Loucy (cell line): ENCODE data around the gene NOC2L.
"Not testable (repeated sequence)": the region's sequence is repeated elsewhere in the genome, so short reads cannot be mapped to it uniquely, and the experiment has no call there.

ENCODE experiments used
- H2AFZ ChIP-seq: fragments of 200-600 bp; sonication (generic); 2 replicates; pipeline ENCODE4 v1.6.0; 2016; ENCODE audit warnings: antibody characterized with exemption, mild to moderate bottlenecking, low read length, moderate library complexity
- H3F3A ChIP-seq: fragments of 200-600 bp; 2 replicates; pipeline ENCODE4 v1.6.0; 2016; ENCODE audit warnings: antibody characterized with exemption, low read depth, mild to moderate bottlenecking
- H3K27me3 ChIP-seq: fragments of 200-600 bp; sonication (generic); 2 replicates; pipeline ENCODE4 v1.6.1; 2014; ENCODE audit warnings: low read length, mild to moderate bottlenecking; ENCODE audit not compliant: insufficient read depth, poor library complexity, severe bottlenecking
- H3K36me3 ChIP-seq: fragments of 200-600 bp; sonication (generic); 2 replicates; pipeline ENCODE4 v1.6.1; 2016; ENCODE audit warnings: low read length; ENCODE audit not compliant: insufficient read depth
- H3K4me1 ChIP-seq: fragments of 200-600 bp; sonication (generic); 2 replicates; pipeline ENCODE4 v1.5.1; 2014; ENCODE audit warnings: low read length, mild to moderate bottlenecking; ENCODE audit not compliant: insufficient read depth, poor library complexity, severe bottlenecking
- H3K4me2 ChIP-seq: fragments of 200-600 bp; sonication (generic); 2 replicates; pipeline ENCODE4 v1.6.0; 2014; ENCODE audit warnings: antibody characterized with exemption, low read length, low read depth, mild to moderate bottlenecking; ENCODE audit not compliant: poor library complexity, severe bottlenecking
- H3K4me3 ChIP-seq: fragments of 200-600 bp; sonication (generic); 2 replicates; pipeline ENCODE4 v1.5.1; 2014; ENCODE audit warnings: low read length, mild to moderate bottlenecking, mixed read lengths; ENCODE audit not compliant: poor library complexity, severe bottlenecking
- H3K79me2 ChIP-seq: fragments of 200-600 bp; sonication (generic); 2 replicates; pipeline ENCODE4 v1.6.1; 2014; ENCODE audit warnings: low read length; ENCODE audit not compliant: insufficient read depth
- H3K9ac ChIP-seq: fragments of 200-600 bp; sonication (generic); 2 replicates; pipeline ENCODE4 v1.6.0; 2014; ENCODE audit warnings: mild to moderate bottlenecking, low read depth, low read length, moderate library complexity; ENCODE audit not compliant: poor library complexity, severe bottlenecking
- H3K9me2 ChIP-seq: fragments of 200-600 bp; sonication (generic); replicated peaks from 2 replicates; pipeline ENCODE4 v1.6.1; 2016; ENCODE audit warnings: low read depth, low read length, mixed read lengths
- H3K9me3 ChIP-seq: fragments of 200-600 bp; sonication (generic); 2 replicates; pipeline ENCODE4 v1.6.1; 2014; ENCODE audit warnings: mild to moderate bottlenecking, antibody characterized with exemption, low read length, low read depth; ENCODE audit not compliant: insufficient read depth
- H4K20me1 ChIP-seq: fragments of 200-600 bp; sonication (generic); 2 replicates; pipeline ENCODE4 v1.6.0; 2014; ENCODE audit warnings: antibody characterized with exemption, low read length, mild to moderate bottlenecking; ENCODE audit not compliant: insufficient read depth, poor library complexity, severe bottlenecking
- EZH2phosphoT487 ChIP-seq: fragments of 200-600 bp; IDR thresholded peaks from 2 replicates; pipeline ENCODE4 v1.6.1; 2018; ENCODE audit warnings: antibody characterized with exemption, mild to moderate bottlenecking, moderate library complexity, borderline replicate concordance
- TF ChIP-seq, protein P1 (sequence below): fragments of 200-600 bp; sonication (generic); conservative IDR thresholded peaks from 2 replicates; pipeline ENCODE4 v1.5.1; 2014; ENCODE audit warnings: mild to moderate bottlenecking, antibody characterized with exemption, low read length

Gene NOC2L

DNA sequence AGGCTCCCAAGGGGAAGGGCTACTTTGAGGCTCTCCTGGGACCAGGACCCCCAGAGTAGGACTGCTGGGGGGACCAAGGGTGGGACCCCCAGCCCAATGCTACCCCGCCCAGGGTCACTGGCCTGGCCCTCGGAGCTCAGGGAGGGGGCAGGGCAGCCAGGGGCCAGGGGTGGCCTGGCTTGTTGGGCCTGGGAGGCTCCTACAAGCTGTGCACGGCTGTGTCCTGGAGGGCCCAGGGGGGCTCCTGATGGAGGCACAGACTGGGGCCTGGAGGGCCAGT is 38.6 kb upstream of the NOC2L start:
- Histone ChIP-seq H3K36me3 (no peaks in the 10 kb centered on the region), H3F3A (no peaks in the 10 kb centered on the region), H3K4me2 (peak overlapping the region; percentile 98), H3K27me3 (no peaks in the 10 kb centered on the region), H3K4me1 (peaks cover 28% of the 10 kb centered on the region), H3K9me2 (no peaks in the 10 kb centered on the region), H3K79me2 (peaks cover 8% of the 10 kb centered on the region; the same call in 1 of the 2 replicates), H3K9ac (no peak overlapping the region), H3K9me3 (no peaks in the 10 kb centered on the region), H2AFZ (no peak overlapping the region), H3K4me3 (no peak overlapping the region), H4K20me1 (peaks cover 17% of the 10 kb centered on the region)
- no peak for TF ChIP-seq EZH2phosphoT487
- TF ChIP-seq, protein P1, sequence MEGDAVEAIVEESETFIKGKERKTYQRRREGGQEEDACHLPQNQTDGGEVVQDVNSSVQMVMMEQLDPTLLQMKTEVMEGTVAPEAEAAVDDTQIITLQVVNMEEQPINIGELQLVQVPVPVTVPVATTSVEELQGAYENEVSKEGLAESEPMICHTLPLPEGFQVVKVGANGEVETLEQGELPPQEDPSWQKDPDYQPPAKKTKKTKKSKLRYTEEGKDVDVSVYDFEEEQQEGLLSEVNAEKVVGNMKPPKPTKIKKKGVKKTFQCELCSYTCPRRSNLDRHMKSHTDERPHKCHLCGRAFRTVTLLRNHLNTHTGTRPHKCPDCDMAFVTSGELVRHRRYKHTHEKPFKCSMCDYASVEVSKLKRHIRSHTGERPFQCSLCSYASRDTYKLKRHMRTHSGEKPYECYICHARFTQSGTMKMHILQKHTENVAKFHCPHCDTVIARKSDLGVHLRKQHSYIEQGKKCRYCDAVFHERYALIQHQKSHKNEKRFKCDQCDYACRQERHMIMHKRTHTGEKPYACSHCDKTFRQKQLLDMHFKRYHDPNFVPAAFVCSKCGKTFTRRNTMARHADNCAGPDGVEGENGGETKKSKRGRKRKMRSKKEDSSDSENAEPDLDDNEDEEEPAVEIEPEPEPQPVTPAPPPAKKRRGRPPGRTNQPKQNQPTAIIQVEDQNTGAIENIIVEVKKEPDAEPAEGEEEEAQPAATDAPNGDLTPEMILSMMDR = no peak

DNA sequence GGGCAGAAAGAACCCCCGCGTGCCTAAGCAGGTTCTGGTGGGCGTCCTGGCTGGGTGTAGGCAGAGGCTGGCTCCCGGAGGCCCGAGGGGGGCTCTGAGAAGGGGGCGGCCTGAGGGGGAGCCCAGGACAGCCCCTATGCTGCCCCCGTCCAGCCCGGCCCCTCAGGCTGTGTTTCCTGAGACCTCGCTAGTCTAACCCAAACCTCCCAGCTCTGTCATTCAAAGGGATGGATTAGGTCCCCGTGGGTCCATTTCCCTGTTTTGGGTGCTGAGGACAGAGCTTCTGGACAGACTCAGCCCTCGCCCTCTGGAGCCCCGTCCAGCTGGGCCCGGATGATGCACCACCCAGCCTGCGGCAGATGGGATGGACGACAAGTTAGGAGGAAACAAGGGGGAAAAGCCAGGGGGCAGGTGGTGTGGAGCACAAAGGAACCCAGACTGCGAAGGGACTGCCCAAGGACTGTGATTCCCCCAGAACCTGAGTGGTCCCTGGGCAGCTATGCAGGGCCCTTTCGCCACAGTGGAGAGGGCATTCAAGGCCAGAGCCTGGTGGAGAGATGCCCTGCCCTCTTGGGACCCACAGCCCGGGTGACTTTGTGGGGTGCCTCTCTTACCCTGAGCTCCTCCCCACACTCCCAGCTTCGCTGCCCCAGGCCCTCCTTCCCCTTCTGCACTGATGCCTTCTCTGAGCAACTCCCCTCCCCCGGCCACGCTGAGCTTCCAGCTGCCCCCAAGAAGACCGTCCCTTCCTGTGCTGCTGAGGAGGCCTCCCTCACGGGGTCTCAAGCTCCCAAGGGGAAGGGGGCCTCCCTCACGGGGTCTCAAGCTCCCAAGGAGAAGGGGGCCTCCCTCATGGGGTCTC is 38.0 kb upstream of the NOC2L start:
- H2AFZ ChIP-seq = no peak overlapping the region
- peak overlapping the region; percentile 98 for H3K4me2 ChIP-seq
- no peaks in the 10 kb centered on the region for H3K36me3 ChIP-seq
- peaks cover 27% of the 10 kb centered on the region for H3K4me1 ChIP-seq
- peaks cover 17% of the 10 kb centered on the region for H4K20me1 ChIP-seq
- no peak overlapping the region for H3K4me3 ChIP-seq
- H3K79me2 ChIP-seq = peaks cover 8% of the 10 kb centered on the region; the same call in 1 of the 2 replicates
- no peaks in the 10 kb centered on the region for H3K9me3 ChIP-seq
- no peaks in the 10 kb centered on the region for H3F3A ChIP-seq
- H3K9me2 ChIP-seq = no peaks in the 10 kb centered on the region
- H3K27me3 ChIP-seq = no peaks in the 10 kb centered on the region
- no peak overlapping the region for H3K9ac ChIP-seq
- TF ChIP-seq, protein P1 = no peak
- TF ChIP-seq EZH2phosphoT487 = no peak

DNA sequence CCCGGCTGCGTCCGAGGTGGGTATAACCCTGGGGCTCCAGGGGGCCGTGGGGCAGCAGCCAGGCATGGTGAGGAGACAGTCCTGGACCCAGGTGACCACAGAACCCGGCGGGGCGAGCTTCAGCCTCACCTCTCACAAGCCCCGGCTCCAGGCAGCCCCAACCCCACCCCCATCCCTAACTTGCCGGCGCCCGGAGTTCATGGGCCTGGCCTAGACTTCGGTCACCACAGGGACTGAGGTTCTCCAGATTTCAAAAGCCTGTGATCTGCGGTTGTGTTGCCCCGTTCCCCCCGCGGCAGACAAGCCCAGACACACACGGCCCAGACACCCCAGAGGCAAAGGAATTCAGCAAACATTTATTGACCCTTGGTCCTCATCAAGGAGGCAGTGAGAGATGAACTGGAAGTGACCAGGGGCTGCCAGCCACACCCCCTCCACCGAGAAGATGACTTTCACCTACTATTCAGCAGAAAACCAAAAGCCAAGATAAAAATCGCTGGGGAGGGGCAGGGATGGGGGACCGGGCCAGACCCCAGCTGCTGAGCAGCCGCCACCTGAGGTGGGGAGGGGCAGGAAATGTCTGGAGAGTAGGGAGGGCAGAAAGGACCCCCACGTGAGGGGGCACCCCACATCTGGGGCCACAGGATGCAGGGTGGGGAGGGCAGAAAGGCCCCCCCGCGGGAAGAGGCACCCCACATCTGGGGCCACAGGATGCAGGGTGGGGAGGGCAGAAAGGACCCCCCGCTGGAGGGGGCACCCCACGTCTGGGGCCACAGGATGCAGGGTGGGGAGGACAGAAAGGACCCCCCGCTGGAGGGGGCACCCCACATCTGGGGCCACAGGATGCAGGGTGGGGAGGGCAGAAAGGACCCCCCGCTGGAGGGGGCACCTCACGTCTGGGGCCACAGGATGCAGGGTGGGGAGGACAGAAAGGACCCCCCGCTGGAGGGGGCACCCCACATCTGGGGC is 36.9 kb upstream of the NOC2L start:
- Histone ChIP-seq H2AFZ (no peak overlapping the region), H3K9me3 (no peaks in the 10 kb centered on the region), H3F3A (no peaks in the 10 kb centered on the region), H4K20me1 (peaks cover 17% of the 10 kb centered on the region), H3K27me3 (no peaks in the 10 kb centered on the region), H3K36me3 (no peaks in the 10 kb centered on the region), H3K79me2 (peaks cover 2% of the 10 kb centered on the region; the same call in 1 of the 2 replicates), H3K9me2 (no peaks in the 10 kb centered on the region), H3K4me2 (peak overlapping the region; percentile 9), H3K4me3 (no peak overlapping the region), H3K4me1 (peaks cover 20% of the 10 kb centered on the region), H3K9ac (no peak overlapping the region)
- no peak for TF ChIP-seq EZH2phosphoT487
- TF ChIP-seq, protein P1 = no peak

DNA sequence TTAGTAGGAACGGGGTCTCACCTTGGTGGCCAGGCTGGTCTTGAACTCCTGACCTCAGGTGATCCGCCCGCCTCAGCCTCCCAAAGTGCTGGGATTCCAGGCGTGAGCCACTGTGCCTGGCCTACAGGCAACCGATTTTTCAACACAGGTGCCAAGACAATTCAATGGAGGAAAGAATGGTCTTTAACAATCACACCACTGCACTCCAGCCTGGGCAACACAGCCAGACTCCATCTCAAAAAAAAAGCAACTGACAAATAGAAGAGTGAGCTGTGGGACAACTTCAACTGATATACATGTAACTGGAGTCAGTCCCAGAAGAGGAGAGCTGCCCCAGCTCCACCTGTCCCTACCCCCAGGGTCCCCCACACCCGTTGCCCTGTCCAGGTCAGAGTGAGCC is 35.5 kb upstream of the NOC2L start:
- H2AFZ ChIP-seq, H3K9ac ChIP-seq, H3F3A ChIP-seq, H3K4me2 ChIP-seq, H3K27me3 ChIP-seq, H3K4me3 ChIP-seq, H3K9me2 ChIP-seq, H3K9me3 ChIP-seq, H3K79me2 ChIP-seq, H3K36me3 ChIP-seq: not testable (repeated sequence)
- peaks cover 16% of the 10 kb centered on the region for H3K4me1 ChIP-seq
- peaks cover 17% of the 10 kb centered on the region for H4K20me1 ChIP-seq
